ENCODE data around the gene IQGAP3.

DNA sequence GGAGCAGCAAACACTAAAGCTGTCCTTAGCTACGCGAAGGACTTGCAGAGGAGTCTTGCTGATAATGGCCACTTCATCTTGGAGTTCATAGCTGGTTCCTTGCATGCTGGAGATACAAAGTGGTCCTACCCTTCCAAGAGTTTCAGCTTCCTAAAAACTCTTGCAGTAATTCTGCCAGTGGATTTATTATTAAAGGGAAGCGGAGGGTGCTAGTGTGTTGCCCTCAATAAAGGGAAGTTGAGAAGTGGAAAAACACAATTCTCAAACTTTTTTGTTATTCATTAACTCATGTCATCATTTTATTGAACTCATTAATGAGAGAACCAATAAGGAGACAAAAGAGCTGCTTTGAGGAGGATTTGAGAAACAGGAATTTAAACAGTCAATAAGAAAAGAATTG, 40.3 kb upstream of the IQGAP3 start:
- TF ChIP-seq, protein P1, sequence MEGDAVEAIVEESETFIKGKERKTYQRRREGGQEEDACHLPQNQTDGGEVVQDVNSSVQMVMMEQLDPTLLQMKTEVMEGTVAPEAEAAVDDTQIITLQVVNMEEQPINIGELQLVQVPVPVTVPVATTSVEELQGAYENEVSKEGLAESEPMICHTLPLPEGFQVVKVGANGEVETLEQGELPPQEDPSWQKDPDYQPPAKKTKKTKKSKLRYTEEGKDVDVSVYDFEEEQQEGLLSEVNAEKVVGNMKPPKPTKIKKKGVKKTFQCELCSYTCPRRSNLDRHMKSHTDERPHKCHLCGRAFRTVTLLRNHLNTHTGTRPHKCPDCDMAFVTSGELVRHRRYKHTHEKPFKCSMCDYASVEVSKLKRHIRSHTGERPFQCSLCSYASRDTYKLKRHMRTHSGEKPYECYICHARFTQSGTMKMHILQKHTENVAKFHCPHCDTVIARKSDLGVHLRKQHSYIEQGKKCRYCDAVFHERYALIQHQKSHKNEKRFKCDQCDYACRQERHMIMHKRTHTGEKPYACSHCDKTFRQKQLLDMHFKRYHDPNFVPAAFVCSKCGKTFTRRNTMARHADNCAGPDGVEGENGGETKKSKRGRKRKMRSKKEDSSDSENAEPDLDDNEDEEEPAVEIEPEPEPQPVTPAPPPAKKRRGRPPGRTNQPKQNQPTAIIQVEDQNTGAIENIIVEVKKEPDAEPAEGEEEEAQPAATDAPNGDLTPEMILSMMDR (IDR thresholded peaks at IDR 0.05) = no peak
- TF ChIP-seq, protein P2, sequence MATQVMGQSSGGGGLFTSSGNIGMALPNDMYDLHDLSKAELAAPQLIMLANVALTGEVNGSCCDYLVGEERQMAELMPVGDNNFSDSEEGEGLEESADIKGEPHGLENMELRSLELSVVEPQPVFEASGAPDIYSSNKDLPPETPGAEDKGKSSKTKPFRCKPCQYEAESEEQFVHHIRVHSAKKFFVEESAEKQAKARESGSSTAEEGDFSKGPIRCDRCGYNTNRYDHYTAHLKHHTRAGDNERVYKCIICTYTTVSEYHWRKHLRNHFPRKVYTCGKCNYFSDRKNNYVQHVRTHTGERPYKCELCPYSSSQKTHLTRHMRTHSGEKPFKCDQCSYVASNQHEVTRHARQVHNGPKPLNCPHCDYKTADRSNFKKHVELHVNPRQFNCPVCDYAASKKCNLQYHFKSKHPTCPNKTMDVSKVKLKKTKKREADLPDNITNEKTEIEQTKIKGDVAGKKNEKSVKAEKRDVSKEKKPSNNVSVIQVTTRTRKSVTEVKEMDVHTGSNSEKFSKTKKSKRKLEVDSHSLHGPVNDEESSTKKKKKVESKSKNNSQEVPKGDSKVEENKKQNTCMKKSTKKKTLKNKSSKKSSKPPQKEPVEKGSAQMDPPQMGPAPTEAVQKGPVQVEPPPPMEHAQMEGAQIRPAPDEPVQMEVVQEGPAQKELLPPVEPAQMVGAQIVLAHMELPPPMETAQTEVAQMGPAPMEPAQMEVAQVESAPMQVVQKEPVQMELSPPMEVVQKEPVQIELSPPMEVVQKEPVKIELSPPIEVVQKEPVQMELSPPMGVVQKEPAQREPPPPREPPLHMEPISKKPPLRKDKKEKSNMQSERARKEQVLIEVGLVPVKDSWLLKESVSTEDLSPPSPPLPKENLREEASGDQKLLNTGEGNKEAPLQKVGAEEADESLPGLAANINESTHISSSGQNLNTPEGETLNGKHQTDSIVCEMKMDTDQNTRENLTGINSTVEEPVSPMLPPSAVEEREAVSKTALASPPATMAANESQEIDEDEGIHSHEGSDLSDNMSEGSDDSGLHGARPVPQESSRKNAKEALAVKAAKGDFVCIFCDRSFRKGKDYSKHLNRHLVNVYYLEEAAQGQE (IDR thresholded peaks at IDR 0.05) = no peak
- TF ChIP-seq RFX5 (IDR thresholded peaks at IDR 0.05) (no peak), JUN (IDR thresholded peaks at IDR 0.05) (no peak), MAZ (IDR thresholded peaks at IDR 0.05; ENCODE audit: borderline replicate concordance, low read depth, low read length) (no peak), ZC3H11A (IDR thresholded peaks at IDR 0.05) (no peak), POLR2A (IDR thresholded peaks at IDR 0.05; ENCODE audit: low read length) (no peak)
